ENCODE results near the gene CCNI2.

CCNI2 gene

GRCh38 chr5:132750471-132751230 lies 3.4 kb downstream of the CCNI2 start:
- DNase-seq, result no peak

GRCh38 chr5:132751444-132751843 lies 4.2 kb downstream of the CCNI2 start:
- no peak for DNase-seq

- no peak for DNase-seq
These were observed 4.8 kb downstream of the CCNI2 start for GRCh38 chr5:132751971-132752580.

- no peak for DNase-seq
These were observed 5.4 kb downstream of the CCNI2 start for GRCh38 chr5:132752581-132753125.

GRCh38 chr5:132753135-132753987 lies 6.1 kb downstream of the CCNI2 start:
- DNase-seq, result no peak

- DNase-seq, result no peak
These were observed 6.9 kb downstream of the CCNI2 start for GRCh38 chr5:132754111-132754510.

- DNase-seq, result peak in 1 of 2 experiments; percentile 30
These were observed 7.7 kb downstream of the CCNI2 start for GRCh38 chr5:132754947-132755346.

- no peak for DNase-seq
These were observed 9.3 kb downstream of the CCNI2 start for GRCh38 chr5:132756542-132756941.

GRCh38 chr5:132758451-132758850 lies 11.2 kb downstream of the CCNI2 start:
- DNase-seq, result no peak

GRCh38 chr5:132759114-132760048 lies 12.2 kb downstream of the CCNI2 start:
- no peak for DNase-seq

GRCh38 chr5:132760049-132760420 lies 12.8 kb downstream of the CCNI2 start:
- DNase-seq, result no peak

- DNase-seq, result no peak
These were observed 13.5 kb downstream of the CCNI2 start for GRCh38 chr5:132760601-132761317.

GRCh38 chr5:132761321-132762240 lies 14.4 kb downstream of the CCNI2 start:
- DNase-seq, result no peak

- DNase-seq, result no peak
These were observed 15.2 kb downstream of the CCNI2 start for GRCh38 chr5:132762246-132763000.

GRCh38 chr5:132763181-132764036 lies 16.2 kb downstream of the CCNI2 start:
- no peak for DNase-seq

GRCh38 chr5:132764051-132764450 lies 16.8 kb downstream of the CCNI2 start:
- no peak for DNase-seq

- no peak for DNase-seq
These were observed 17.5 kb downstream of the CCNI2 start for GRCh38 chr5:132764671-132765238.

GRCh38 chr5:132765311-132766019 lies 18.2 kb downstream of the CCNI2 start:
- DNase-seq, result no peak
